ENCODE data around the gene ZAR1L.

ZAR1L gene

DNA sequence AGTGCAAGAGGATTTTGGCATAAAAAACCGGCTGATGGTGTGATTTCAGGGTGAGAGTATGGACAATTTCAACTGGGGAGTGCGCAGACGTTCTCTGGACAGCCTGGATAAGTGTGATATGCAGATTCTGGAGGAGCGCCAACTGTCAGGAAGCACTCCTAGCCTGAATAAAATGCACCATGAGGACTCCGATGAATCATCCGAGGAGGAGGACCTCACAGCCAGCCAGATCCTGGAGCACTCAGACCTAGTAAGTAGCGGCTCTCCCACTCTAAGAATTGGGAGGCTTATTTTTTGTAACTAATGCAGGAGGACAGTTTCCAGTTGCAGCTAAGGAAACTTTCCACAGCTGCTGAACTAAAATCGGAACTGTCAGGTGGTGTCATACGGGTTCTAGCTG lies 53.6 kb downstream of the ZAR1L start:
- no peaks in the 10 kb centered on the region for H3K36me3 ChIP-seq (ENCODE audit: insufficient read depth, low read length)
- H3K9me2 ChIP-seq (replicated peaks; ENCODE audit: low read depth, low read length): no peaks in the 10 kb centered on the region
- no peaks in the 10 kb centered on the region for H3K79me2 ChIP-seq (ENCODE audit: insufficient read depth, low read length)
- H2AFZ ChIP-seq (ENCODE audit: low read length): no peak overlapping the region
- no peaks in the 10 kb centered on the region for H3K27me3 ChIP-seq (ENCODE audit: insufficient read depth, low read length, poor library complexity, severe bottlenecking)
- TF ChIP-seq EZH2phosphoT487 (IDR thresholded peaks at IDR 0.05; ENCODE audit: borderline replicate concordance) (no peak), CTCF (conservative IDR thresholded peaks at IDR 0.05; ENCODE audit: low read length) (no peak)
- no peak overlapping the region for H3K4me2 ChIP-seq (ENCODE audit: low read depth, low read length, poor library complexity, severe bottlenecking)
- no peaks in the 10 kb centered on the region for H3K4me1 ChIP-seq (ENCODE audit: insufficient read depth, low read length, poor library complexity, severe bottlenecking)
- no peaks in the 10 kb centered on the region for H4K20me1 ChIP-seq (ENCODE audit: insufficient read depth, low read length, poor library complexity, severe bottlenecking)
- no peak overlapping the region for H3K9ac ChIP-seq (ENCODE audit: low read depth, low read length, poor library complexity, severe bottlenecking)
- H3K4me3 ChIP-seq (ENCODE audit: low read length, poor library complexity, severe bottlenecking): no peak overlapping the region
- H3F3A ChIP-seq (ENCODE audit: low read depth): no peaks in the 10 kb centered on the region
- H3K9me3 ChIP-seq (ENCODE audit: insufficient read depth, low read depth, low read length): no peaks in the 10 kb centered on the region

DNA sequence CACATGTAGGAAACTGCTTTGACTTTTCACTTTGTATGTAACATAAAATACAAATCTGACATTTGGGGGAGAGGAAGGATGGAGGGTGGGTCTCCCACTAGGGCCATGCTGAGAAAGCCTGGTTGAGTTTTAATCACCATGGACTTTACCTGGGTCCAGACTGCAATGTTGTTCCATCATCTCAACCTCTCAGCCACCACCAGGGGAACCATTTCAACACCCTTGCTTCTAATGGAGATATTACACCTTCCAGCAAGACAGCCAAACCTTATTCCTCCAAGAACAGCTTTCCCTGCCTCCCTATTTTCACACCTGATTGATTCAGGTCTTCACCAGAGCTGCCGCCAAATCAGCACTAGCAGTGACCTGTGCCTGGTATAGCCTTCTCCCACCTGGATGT lies 56.0 kb downstream of the ZAR1L start:
- H3K4me3 ChIP-seq (ENCODE audit: low read length, poor library complexity, severe bottlenecking): no peak overlapping the region
- no peaks in the 10 kb centered on the region for H3K9me3 ChIP-seq (ENCODE audit: insufficient read depth, low read depth, low read length)
- peak; percentile 41 for TF ChIP-seq CTCF (conservative IDR thresholded peaks at IDR 0.05; ENCODE audit: low read length)
- TF ChIP-seq EZH2phosphoT487 (IDR thresholded peaks at IDR 0.05; ENCODE audit: borderline replicate concordance): no peak

DNA sequence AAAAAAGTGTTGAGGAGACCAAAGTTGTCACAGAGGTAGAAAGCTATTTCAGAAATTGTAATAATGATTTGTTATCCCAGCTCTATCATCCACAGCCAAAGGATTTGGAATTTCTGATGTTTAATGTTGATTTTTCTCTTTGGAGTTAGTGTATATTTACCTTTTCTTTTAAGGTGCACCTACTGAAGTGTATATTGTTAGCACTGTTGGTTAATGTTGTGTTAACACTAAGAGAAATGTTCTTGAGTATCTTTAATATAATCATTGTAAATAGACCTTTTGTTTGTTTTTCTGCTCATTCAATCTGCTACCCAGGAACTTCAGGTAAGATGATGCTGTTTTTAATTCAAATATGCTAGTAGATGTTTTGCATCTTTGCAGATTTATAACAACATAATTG lies 57.5 kb downstream of the ZAR1L start:
- Histone ChIP-seq H3K9me2 (replicated peaks; ENCODE audit: low read depth, low read length) (no peaks in the 10 kb centered on the region), H3K4me3 (ENCODE audit: low read length, poor library complexity, severe bottlenecking) (no peak overlapping the region), H4K20me1 (ENCODE audit: insufficient read depth, low read length, poor library complexity, severe bottlenecking) (no peaks in the 10 kb centered on the region), H3K27me3 (ENCODE audit: insufficient read depth, low read length, poor library complexity, severe bottlenecking) (no peaks in the 10 kb centered on the region), H3K79me2 (ENCODE audit: insufficient read depth, low read length) (no peaks in the 10 kb centered on the region), H3K36me3 (ENCODE audit: insufficient read depth, low read length) (no peaks in the 10 kb centered on the region), H3K9me3 (ENCODE audit: insufficient read depth, low read depth, low read length) (no peaks in the 10 kb centered on the region), H2AFZ (ENCODE audit: low read length) (no peak overlapping the region), H3K4me1 (ENCODE audit: insufficient read depth, low read length, poor library complexity, severe bottlenecking) (no peaks in the 10 kb centered on the region), H3K4me2 (ENCODE audit: low read depth, low read length, poor library complexity, severe bottlenecking) (no peak overlapping the region), H3F3A (ENCODE audit: low read depth) (no peaks in the 10 kb centered on the region), H3K9ac (ENCODE audit: low read depth, low read length, poor library complexity, severe bottlenecking) (no peak overlapping the region)
- TF ChIP-seq EZH2phosphoT487 (IDR thresholded peaks at IDR 0.05; ENCODE audit: borderline replicate concordance): no peak
- TF ChIP-seq CTCF (conservative IDR thresholded peaks at IDR 0.05; ENCODE audit: low read length): no peak

More for the DNA sequence above, 56.0 kb downstream of the ZAR1L start:
- Histone ChIP-seq H3K27me3 (ENCODE audit: insufficient read depth, low read length, poor library complexity, severe bottlenecking) (no peaks in the 10 kb centered on the region), H4K20me1 (ENCODE audit: insufficient read depth, low read length, poor library complexity, severe bottlenecking) (no peaks in the 10 kb centered on the region), H3K79me2 (ENCODE audit: insufficient read depth, low read length) (no peaks in the 10 kb centered on the region), H2AFZ (ENCODE audit: low read length) (no peak overlapping the region), H3K4me1 (ENCODE audit: insufficient read depth, low read length, poor library complexity, severe bottlenecking) (no peaks in the 10 kb centered on the region), H3K9me2 (replicated peaks; ENCODE audit: low read depth, low read length) (no peaks in the 10 kb centered on the region), H3F3A (ENCODE audit: low read depth) (no peaks in the 10 kb centered on the region), H3K36me3 (ENCODE audit: insufficient read depth, low read length) (no peaks in the 10 kb centered on the region), H3K9ac (ENCODE audit: low read depth, low read length, poor library complexity, severe bottlenecking) (no peak overlapping the region), H3K4me2 (ENCODE audit: low read depth, low read length, poor library complexity, severe bottlenecking) (no peak overlapping the region)

Measured in Loucy (cell line).